PC-3 (cell line): ENCODE results near the gene SREK1. TPM values are rescaled to one million over a fixed set of nuclear protein-coding genes. Genes with fewer than 3 reads are reported as not detected.

Source experiments
- total RNA-seq: library from RNA; depleted of rRNA; stranded (reverse); fragments of >200 nt; gene quantifications from 2 replicates; pipeline ENCODE4 v1.2.3, GENCODE V29; 2014; rRNA removed

SREK1 gene
- total RNA-seq, 1 experiment from 2014 or later = 43.1 TPM

Other genes with a start within 250 kb of the SREK1 start
- gene ERBIN, start 217.7 kb upstream of the SREK1 start, total RNA-seq = 38.9 and 40.6 TPM in 2 replicates